BLaER1 (cell line): ENCODE results near the gene GLT1D1.

Experiments used
- H3K27ac ChIP-seq: shearing (Covaris generic); formaldehyde crosslinking; 2 replicates; pipeline ENCODE4 v1.8.1; 2022
- H3K27me3 ChIP-seq: shearing (Covaris generic); formaldehyde crosslinking; 2 replicates; pipeline ENCODE4 v1.8.1; 2022
- H3K36me3 ChIP-seq: shearing (Covaris generic); formaldehyde crosslinking; 2 replicates; pipeline ENCODE4 v1.8.1; 2022
- H3K4me1 ChIP-seq: shearing (Covaris generic); formaldehyde crosslinking; 2 replicates; pipeline ENCODE4 v1.8.1; 2022
- H3K4me2 ChIP-seq: shearing (Covaris generic); formaldehyde crosslinking; 2 replicates; pipeline ENCODE4 v1.8.1; 2022
- H3K4me3 ChIP-seq: shearing (Covaris generic); formaldehyde crosslinking; 2 replicates; pipeline ENCODE4 v1.8.1; 2022
- H3K9ac ChIP-seq: shearing (Covaris generic); formaldehyde crosslinking; 2 replicates; pipeline ENCODE4 v1.8.1; 2022
- H3K9me3 ChIP-seq: shearing (Covaris generic); formaldehyde crosslinking; 2 replicates; pipeline ENCODE4 v1.8.1; 2022
- H4K20me1 ChIP-seq: shearing (Covaris generic); formaldehyde crosslinking; 2 replicates; pipeline ENCODE4 v1.8.1; 2022
- Cebpa-rat ChIP-seq: shearing (Covaris generic); IDR thresholded peaks from 2 replicates; pipeline ENCODE4 v1.8.1; 2022

Gene GLT1D1

DNA sequence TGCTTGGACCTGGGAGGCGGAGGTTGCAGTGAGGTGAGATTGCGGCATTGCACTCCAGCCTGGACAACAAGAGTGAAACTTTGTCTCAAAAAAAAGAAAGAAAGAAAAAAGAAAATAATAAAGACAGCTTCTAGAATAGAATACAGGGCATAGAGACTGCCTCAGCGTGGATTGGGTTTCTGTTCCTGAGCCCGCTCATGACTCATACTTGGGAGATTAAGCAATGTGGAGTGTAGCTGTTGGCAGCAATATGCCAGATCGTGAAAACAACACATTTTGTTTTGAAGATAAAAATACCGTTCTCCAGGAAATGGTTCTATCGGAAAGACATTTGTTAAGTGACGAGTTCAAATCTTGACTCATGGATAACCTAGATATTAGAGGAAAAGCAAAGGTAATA is 67.2 kb downstream of the GLT1D1 start:
- H4K20me1 ChIP-seq, result peaks cover 1% of the 10 kb centered on the region
- no peak overlapping the region for H3K4me3 ChIP-seq
- no peak overlapping the region for H3K4me2 ChIP-seq
- no peaks in the 10 kb centered on the region for H3K27me3 ChIP-seq
- H3K9me3 ChIP-seq, result no peaks in the 10 kb centered on the region
- no peak overlapping the region for H3K27ac ChIP-seq
- H3K4me1 ChIP-seq, result peaks cover 7% of the 10 kb centered on the region
- no peak overlapping the region for H3K9ac ChIP-seq
- peaks cover 52% of the 10 kb centered on the region for H3K36me3 ChIP-seq
- TF ChIP-seq Cebpa-rat, result no peak

DNA sequence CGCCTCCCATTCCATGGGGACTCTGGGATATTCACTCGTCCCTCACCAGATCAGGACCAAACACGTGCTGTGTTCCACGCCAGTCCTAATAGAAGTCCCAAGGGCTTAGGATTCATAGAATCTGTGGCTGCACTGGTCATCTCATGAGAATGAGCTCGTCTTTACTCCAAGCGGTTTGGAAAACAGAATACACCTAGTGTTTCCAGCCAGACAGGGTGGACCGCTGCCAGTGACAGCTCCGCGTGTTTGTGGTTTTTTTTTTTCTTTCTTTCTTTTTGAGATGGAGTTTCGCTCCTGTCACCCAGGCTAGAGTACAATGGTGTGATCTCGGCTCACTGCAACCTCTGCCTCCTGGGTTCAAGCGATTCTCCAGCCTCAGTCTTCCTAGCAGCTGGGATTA is 75.1 kb downstream of the GLT1D1 start:
- no peaks in the 10 kb centered on the region for H3K27me3 ChIP-seq
- TF ChIP-seq Cebpa-rat, result no peak
- no peak overlapping the region for H3K27ac ChIP-seq
- H4K20me1 ChIP-seq, result no peaks in the 10 kb centered on the region; the same call in 1 of the 2 replicates
- H3K36me3 ChIP-seq, result peaks cover 67% of the 10 kb centered on the region
- no peak overlapping the region for H3K4me2 ChIP-seq
- no peak overlapping the region for H3K4me3 ChIP-seq
- no peak overlapping the region for H3K9ac ChIP-seq
- no peaks in the 10 kb centered on the region for H3K9me3 ChIP-seq
- no peaks in the 10 kb centered on the region for H3K4me1 ChIP-seq

DNA sequence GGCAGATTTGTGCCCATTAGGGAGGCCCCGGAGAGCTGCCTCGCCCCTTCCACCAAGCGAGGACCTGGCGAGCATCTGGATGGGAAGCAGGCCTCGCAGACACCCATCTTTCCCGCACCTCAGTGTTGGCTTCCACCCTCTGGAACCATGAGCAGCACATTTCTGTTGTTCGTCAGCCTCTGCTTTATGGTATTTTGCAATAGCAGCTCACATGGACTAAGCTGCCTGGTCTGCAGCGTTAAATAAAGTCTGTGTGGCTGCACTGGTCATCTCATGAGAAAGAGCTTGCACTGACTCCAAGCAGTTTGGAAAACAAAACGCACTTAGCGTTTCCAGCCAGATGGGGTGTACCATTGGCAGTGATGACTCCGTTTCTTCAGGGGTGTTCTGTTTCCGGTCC is 75.8 kb downstream of the GLT1D1 start:
- no peak overlapping the region for H3K4me2 ChIP-seq
- H3K4me3 ChIP-seq, result no peak overlapping the region
- peaks cover 73% of the 10 kb centered on the region for H3K36me3 ChIP-seq
- H3K27ac ChIP-seq, result no peak overlapping the region
- no peaks in the 10 kb centered on the region; the same call in 1 of the 2 replicates for H4K20me1 ChIP-seq
- TF ChIP-seq Cebpa-rat, result no peak
- no peaks in the 10 kb centered on the region for H3K4me1 ChIP-seq
- no peaks in the 10 kb centered on the region for H3K9me3 ChIP-seq
- no peaks in the 10 kb centered on the region for H3K27me3 ChIP-seq
- no peak overlapping the region for H3K9ac ChIP-seq

DNA sequence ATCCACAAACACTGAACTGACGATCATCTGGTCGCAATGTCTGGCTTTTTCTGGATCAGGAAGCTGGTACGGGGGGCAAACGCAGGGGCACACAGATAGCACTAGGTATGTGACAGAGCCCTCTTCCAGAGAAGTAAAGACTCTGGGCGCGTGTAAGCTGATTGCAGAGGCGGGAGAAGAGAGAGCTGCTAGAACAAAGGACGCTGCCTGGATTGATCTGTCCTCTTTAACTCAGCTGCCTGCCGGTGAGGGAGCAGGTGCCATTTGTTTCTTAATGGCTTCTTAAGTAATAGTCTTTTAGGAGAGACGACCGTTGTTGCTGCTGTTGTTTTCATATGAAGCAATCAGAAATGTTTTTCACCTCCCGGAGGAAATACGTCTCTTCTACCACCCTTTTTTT is 77.3 kb downstream of the GLT1D1 start:
- Histone ChIP-seq H3K4me3 (no peak overlapping the region), H3K4me1 (no peaks in the 10 kb centered on the region), H3K9me3 (no peaks in the 10 kb centered on the region), H3K36me3 (peaks cover 79% of the 10 kb centered on the region), H4K20me1 (no peaks in the 10 kb centered on the region), H3K9ac (no peak overlapping the region), H3K27ac (no peak overlapping the region), H3K27me3 (no peaks in the 10 kb centered on the region), H3K4me2 (no peak overlapping the region)
- TF ChIP-seq Cebpa-rat, result no peak

DNA sequence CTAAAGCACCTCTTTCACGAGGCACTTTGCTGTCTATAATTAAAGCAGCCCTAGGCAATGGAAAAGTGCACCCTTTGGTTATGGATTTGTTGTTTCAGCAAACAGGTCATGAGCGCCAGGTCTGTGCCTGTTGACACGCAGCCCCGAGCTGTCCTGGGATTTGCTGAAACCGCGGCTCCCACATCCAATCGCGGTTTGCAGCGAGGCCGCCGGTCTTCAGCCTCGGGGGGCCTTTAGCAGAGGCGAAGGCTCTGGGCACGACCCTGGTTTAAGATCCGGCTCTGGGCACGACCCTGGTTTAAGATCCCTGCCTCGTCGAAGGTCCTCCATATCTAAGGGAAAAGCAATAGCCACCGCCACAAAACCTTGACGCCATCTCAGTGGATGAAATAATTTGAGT is 79.2 kb downstream of the GLT1D1 start:
- Histone ChIP-seq H3K27me3 (no peaks in the 10 kb centered on the region), H3K9ac (no peak overlapping the region), H3K27ac (no peak overlapping the region), H3K4me3 (no peak overlapping the region), H3K4me1 (peaks cover 6% of the 10 kb centered on the region; the same call in 1 of the 2 replicates), H3K36me3 (peaks cover 69% of the 10 kb centered on the region), H3K4me2 (no peak overlapping the region), H4K20me1 (no peaks in the 10 kb centered on the region), H3K9me3 (no peaks in the 10 kb centered on the region)
- TF ChIP-seq Cebpa-rat, result no peak

DNA sequence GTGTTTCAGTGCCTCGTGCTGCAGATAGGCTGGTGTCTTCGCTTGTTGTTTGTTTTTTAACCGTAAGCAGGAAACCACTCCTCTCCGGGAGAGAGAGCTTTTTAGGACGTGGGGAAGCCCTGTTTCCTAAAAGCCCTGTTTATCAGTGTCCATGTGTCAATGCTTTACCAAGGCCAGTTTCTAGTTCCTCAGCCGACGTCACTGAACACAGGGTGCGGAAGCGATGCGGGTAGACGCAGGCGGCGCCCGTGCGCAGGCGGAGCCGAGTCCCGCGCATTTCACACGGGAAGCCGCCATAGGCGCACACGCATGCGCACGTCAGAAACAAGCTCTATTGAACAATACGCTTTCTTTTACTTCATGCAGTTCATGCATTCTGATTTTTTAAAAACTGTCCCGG is 79.8 kb downstream of the GLT1D1 start:
- Histone ChIP-seq H3K9ac (no peak overlapping the region), H3K27me3 (no peaks in the 10 kb centered on the region), H3K27ac (no peak overlapping the region), H3K4me1 (peaks cover 6% of the 10 kb centered on the region; the same call in 1 of the 2 replicates), H3K9me3 (no peaks in the 10 kb centered on the region), H3K4me2 (no peak overlapping the region), H3K4me3 (no peak overlapping the region), H3K36me3 (peaks cover 65% of the 10 kb centered on the region), H4K20me1 (no peaks in the 10 kb centered on the region)
- no peak for TF ChIP-seq Cebpa-rat

DNA sequence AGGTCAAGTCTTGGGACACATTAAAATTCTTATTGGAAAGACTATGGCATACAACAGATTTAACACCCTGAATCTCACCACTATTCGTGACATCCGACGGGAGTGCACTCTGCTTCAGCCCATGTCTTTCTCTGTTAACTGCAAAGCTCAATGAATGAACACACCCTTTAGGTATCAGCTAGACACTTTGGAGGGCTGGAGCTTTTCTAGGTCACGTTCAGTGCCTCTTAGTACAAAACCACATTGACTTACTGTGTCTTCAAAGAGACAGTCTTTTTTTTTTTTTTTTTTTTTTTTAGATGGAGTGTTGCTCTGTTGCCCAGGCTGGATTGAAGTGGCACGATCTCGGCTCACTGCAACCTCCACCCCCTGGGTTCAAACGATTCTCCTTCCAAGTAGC is 80.6 kb downstream of the GLT1D1 start:
- no peak for TF ChIP-seq Cebpa-rat
- Histone ChIP-seq H3K9me3 (no peaks in the 10 kb centered on the region), H3K27me3 (no peaks in the 10 kb centered on the region)

DNA sequence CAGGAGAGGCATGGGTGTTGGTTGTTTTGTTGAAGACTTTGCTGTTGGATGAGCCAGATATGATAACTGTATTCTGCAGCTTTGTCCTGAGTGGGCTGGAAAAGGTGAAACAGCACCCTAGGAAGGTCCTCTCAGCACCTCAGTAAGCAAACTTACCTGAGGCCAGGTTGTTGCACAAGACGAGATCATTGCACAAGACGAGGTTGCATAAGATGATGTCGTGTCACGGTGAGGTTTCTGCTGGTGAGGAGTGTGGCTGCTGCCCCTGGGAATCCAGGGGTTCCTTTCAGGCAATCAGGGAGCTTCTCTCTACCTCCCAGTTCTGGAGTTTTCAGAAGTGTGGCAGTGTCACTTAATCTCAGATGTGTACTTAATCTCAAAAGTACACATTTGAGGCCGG is 85.6 kb downstream of the GLT1D1 start:
- H3K4me2 ChIP-seq, result no peak overlapping the region
- no peak for TF ChIP-seq Cebpa-rat

More for the DNA sequence above, 80.6 kb downstream of the GLT1D1 start:
- Histone ChIP-seq H3K4me1 (peaks cover 6% of the 10 kb centered on the region; the same call in 1 of the 2 replicates), H3K4me2 (no peak overlapping the region), H3K9ac (no peak overlapping the region), H3K27ac (no peak overlapping the region), H4K20me1 (no peaks in the 10 kb centered on the region), H3K4me3 (no peak overlapping the region), H3K36me3 (peaks cover 60% of the 10 kb centered on the region)

DNA sequence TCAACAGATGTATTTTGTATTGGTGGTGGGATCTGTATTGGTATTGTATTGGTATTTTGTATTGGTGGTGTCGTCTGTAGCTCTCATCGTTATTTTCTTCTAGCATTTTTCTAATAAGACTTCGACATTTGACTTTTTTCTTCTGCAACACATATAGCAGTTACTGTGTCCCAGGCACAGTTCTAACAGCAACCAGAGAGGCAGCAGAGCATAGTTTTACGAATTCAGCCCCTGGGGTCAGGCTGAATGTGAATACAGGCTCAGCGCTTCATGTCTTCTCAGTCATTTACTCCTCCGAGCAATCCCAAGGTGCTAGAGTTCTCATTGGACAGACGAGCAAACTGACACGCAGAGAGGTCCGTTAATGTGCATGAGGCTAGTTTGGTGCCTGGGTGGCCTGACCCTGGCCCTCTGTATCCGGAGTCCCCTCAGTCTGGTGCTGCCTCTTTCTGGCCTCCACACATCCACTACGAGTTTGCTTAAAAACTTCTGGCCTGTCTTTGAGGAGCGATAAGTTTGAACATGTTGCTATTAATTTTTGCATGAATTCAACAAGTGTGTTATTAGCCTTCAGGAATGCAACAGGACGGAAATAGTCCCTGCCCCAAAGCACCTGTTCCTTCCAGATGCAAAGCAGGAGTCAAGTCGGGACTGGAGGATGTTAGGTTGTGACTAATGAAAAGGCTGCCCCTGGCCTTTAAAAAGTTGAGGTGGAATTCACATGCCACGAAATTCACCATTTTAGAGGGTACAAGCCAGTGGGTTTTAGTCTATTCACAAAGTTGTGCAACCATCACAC is 87.0 kb downstream of the GLT1D1 start:
- Histone ChIP-seq H4K20me1 (no peaks in the 10 kb centered on the region), H3K4me2 (no peak overlapping the region), H3K4me3 (no peak overlapping the region), H3K9ac (no peak overlapping the region), H3K27me3 (no peaks in the 10 kb centered on the region), H3K9me3 (no peaks in the 10 kb centered on the region), H3K36me3 (peaks cover 29% of the 10 kb centered on the region), H3K27ac (no peak overlapping the region), H3K4me1 (peaks cover 6% of the 10 kb centered on the region; the same call in 1 of the 2 replicates)
- no peak for TF ChIP-seq Cebpa-rat

More for the DNA sequence above, 85.6 kb downstream of the GLT1D1 start:
- no peaks in the 10 kb centered on the region for H3K27me3 ChIP-seq
- H3K4me1 ChIP-seq, result peaks cover 6% of the 10 kb centered on the region; the same call in 1 of the 2 replicates
- H3K36me3 ChIP-seq, result peaks cover 31% of the 10 kb centered on the region
- no peaks in the 10 kb centered on the region for H3K9me3 ChIP-seq
- H4K20me1 ChIP-seq, result no peaks in the 10 kb centered on the region
- H3K27ac ChIP-seq, result no peak overlapping the region
- no peak overlapping the region for H3K9ac ChIP-seq
- no peak overlapping the region for H3K4me3 ChIP-seq

DNA sequence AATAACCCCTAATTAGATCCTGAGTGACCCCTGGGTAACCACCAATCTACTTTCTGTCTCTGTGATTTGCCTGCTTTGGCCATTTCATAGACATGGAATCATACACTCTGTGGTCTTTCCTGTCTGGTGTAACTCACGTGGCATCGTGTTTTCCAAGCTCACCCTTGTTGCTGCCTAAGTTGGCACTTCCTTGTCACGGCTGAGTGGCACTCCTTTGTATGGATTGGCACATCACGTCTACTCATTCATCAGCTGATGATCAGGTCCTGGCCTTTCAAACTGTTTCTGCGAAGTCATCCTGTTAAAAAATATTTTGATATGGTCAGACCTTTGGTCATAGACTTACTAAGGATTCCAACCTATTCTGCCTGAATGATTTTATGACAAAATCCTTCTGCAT is 87.7 kb downstream of the GLT1D1 start:
- no peak overlapping the region for H3K4me2 ChIP-seq

More for the DNA sequence above, 87.7 kb downstream of the GLT1D1 start:
- Histone ChIP-seq H3K4me1 (peaks cover 6% of the 10 kb centered on the region; the same call in 1 of the 2 replicates), H3K4me3 (no peak overlapping the region), H3K27ac (no peak overlapping the region), H3K9ac (no peak overlapping the region), H3K36me3 (peaks cover 35% of the 10 kb centered on the region), H4K20me1 (no peaks in the 10 kb centered on the region), H3K27me3 (no peaks in the 10 kb centered on the region), H3K9me3 (no peaks in the 10 kb centered on the region)
- TF ChIP-seq Cebpa-rat, result no peak
